Uterus (tissue), 4 donors: ENCODE measurements around the gene ROM1. TPM values are rescaled to one million over a fixed set of nuclear protein-coding genes. Genes with fewer than 3 reads are reported as not detected.
A peak's percentile ranks its signal among the peaks of the same experiment; 100 is the strongest.
"Not testable (repeated sequence)": the region's sequence is repeated elsewhere in the genome, so short reads cannot be mapped to it uniquely, and the experiment has no call there.

Experiments used
- DNase-seq, 2 donors: peaks; one replicate each; pipeline ENCODE4 v3.0.0-alpha.2; 2019 to 2020
- H3K27ac ChIP-seq, 2 donors: fragments of 200-600 bp; sonication (generic); 1 replicate in 1 of 2; 2 replicates in 1 of 2; pipeline ENCODE4 v1.5.1; 2016 to 2018
- H3K27me3 ChIP-seq, 2 donors: fragments of 200-600 bp; sonication (generic); one replicate each; pipeline ENCODE4 v1.5.1; 2018 to 2019; ENCODE audit warnings: control low read depth in 1 of 2
- H3K36me3 ChIP-seq, 2 donors: fragments of 200-600 bp; sonication (generic); one replicate each; pipeline ENCODE4 v1.5.1; 2019; ENCODE audit warnings: control low read depth in 1 of 2
- H3K4me1 ChIP-seq, 2 donors: fragments of 200-600 bp; sonication (generic); one replicate each; pipeline ENCODE4 v1.5.1; 2018 to 2019; ENCODE audit warnings: control low read depth in 1 of 2
- H3K4me3 ChIP-seq, 2 donors: fragments of 200-600 bp; sonication (generic); 1 replicate in 1 of 2; 2 replicates in 1 of 2; pipeline ENCODE4 v1.5.1; 2018 to 2019; ENCODE audit warnings: mild to moderate bottlenecking in 1 of 2
- H3K9me3 ChIP-seq, 2 donors: fragments of 200-600 bp; sonication (generic); one replicate each; pipeline ENCODE4 v1.5.1; 2019; ENCODE audit warnings: control low read depth in 1 of 2
- POLR2A ChIP-seq, 2 donors: fragments of 450-650 bp; IDR thresholded peaks; one replicate each; pipeline ENCODE4 v1.6.1; 2016; ENCODE audit warnings: antibody characterized with exemption in 2 of 2, mild to moderate bottlenecking in 1 of 2, moderate library complexity in 1 of 2
- intact Hi-C: fragments of 100-400 bp; cut with DNase I; formaldehyde crosslinking; loops from one replicate; pipeline ENCODE4 v1.15.1; 2023; ENCODE audit warnings: low total_unique reads
- total RNA-seq, 4 donors: library from RNA; depleted of rRNA in 3 of 4; stranded (reverse); fragments of >200 nt in 3 of 4; gene quantifications; one replicate each; pipeline versions ENCODE4 v1.1.0 to v1.2.4, GENCODE V29; 2014 to 2023
- TF ChIP-seq, protein P1 (sequence below), 4 experiments: fragments of 200-600 bp in 2 of 4; fragments of 450-650 bp in 2 of 4; sonication (generic) in 2 of 4; IDR thresholded peaks; one replicate each; pipeline ENCODE4 v1.5.1; 2016 to 2019; ENCODE audit warnings: antibody characterized with exemption in 4 of 4, mild to moderate bottlenecking in 2 of 4, moderate library complexity in 1 of 4
- donor health status: DM: yes; HTN: yes; CAD: no.

The ROM1 gene
- total RNA-seq, 4 donors from 2014 or later = 0.77 to 11.9 (median 5.3) TPM; not detected in 1

GRCh38 chr11:62615521-62615920 is 2.5 kb downstream of the ROM1 start:
- Histone ChIP-seq H3K9me3 (no peaks in the 10 kb centered on the region), H3K36me3 (no peaks in the 10 kb centered on the region), H3K27ac (no peak overlapping the region), H3K4me3 (no peak overlapping the region), H3K4me1 (peaks cover under 1 to 13% of the 10 kb centered on the region in 2 donors), H3K27me3 (no peaks in the 10 kb centered on the region)
- DNase-seq = no peak
- TF ChIP-seq, protein P1, sequence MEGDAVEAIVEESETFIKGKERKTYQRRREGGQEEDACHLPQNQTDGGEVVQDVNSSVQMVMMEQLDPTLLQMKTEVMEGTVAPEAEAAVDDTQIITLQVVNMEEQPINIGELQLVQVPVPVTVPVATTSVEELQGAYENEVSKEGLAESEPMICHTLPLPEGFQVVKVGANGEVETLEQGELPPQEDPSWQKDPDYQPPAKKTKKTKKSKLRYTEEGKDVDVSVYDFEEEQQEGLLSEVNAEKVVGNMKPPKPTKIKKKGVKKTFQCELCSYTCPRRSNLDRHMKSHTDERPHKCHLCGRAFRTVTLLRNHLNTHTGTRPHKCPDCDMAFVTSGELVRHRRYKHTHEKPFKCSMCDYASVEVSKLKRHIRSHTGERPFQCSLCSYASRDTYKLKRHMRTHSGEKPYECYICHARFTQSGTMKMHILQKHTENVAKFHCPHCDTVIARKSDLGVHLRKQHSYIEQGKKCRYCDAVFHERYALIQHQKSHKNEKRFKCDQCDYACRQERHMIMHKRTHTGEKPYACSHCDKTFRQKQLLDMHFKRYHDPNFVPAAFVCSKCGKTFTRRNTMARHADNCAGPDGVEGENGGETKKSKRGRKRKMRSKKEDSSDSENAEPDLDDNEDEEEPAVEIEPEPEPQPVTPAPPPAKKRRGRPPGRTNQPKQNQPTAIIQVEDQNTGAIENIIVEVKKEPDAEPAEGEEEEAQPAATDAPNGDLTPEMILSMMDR (IDR thresholded peaks at IDR 0.05) = no peak
- TF ChIP-seq POLR2A (IDR thresholded peaks at IDR 0.05) = no peak
- intact Hi-C loops = no loop called here

DNA sequence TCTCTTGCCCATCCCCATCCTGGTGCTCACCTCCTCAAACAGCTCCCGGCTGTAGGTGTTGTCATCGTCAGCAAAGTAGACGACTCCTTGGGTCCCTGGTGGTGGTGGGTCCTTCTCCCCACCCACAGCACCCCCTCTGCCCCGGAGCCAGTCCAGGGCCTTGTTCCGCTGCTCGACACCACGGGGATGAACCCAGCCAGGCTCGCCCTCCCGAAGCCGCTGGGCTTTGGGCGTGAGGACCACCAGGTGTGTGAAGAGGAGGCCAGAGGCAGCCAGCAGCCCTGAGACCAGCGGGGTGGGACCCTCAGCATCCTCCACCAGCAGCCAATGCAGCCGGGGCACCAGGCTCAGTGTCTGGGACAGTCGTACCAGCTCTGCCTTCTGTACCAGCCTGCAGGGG is 3.9 kb downstream of the ROM1 start:
- H3K4me1 ChIP-seq, H3K27me3 ChIP-seq, H3K27ac ChIP-seq, intact Hi-C loops, H3K9me3 ChIP-seq, H3K36me3 ChIP-seq, H3K4me3 ChIP-seq, DNase-seq: not testable (repeated sequence)

- DNase-seq = no peak
- no peaks in the 10 kb centered on the region for H3K27me3 ChIP-seq
- intact Hi-C loops = no loop called here
- H3K4me1 ChIP-seq = peaks cover 5 to 6% of the 10 kb centered on the region in 2 donors
- no peaks in the 10 kb centered on the region for H3K36me3 ChIP-seq
- TF ChIP-seq POLR2A (IDR thresholded peaks at IDR 0.05) = no peak
- TF ChIP-seq, protein P1 (IDR thresholded peaks at IDR 0.05) = no peak
- peak overlapping the region; percentile 68 to 85 for H3K27ac ChIP-seq
- H3K9me3 ChIP-seq = no peaks in the 10 kb centered on the region
- peak overlapping the region; percentile 61 to 77 for H3K4me3 ChIP-seq
These were observed 8.0 kb downstream of the ROM1 start for GRCh38 chr11:62621027-62621566.

- H3K36me3 ChIP-seq = no peaks in the 10 kb centered on the region
- H3K9me3 ChIP-seq = no peaks in the 10 kb centered on the region
- peaks cover 5 to 6% of the 10 kb centered on the region in 2 donors for H3K4me1 ChIP-seq
- peak within 1 kb of the TSS; percentile 61 to 77 for H3K4me3 ChIP-seq
- H3K27ac ChIP-seq = peak within 1 kb of the TSS; percentile 68 to 85
- TF ChIP-seq POLR2A (IDR thresholded peaks at IDR 0.05) = peak; percentile 79 to 93
- TF ChIP-seq, protein P1 (IDR thresholded peaks at IDR 0.05) = peak in 2 of 4 experiments; percentile 36 to 52
- no peaks in the 10 kb centered on the region for H3K27me3 ChIP-seq
- peak; percentile 98 to 99 for DNase-seq
- intact Hi-C loops = no loop called here
These were observed 8.8 kb downstream of the ROM1 start, which contains the start of gene B3GAT3 for GRCh38 chr11:62621567-62622470. Gene B3GAT3 (minus strand): TSS chr11:62621986. CDS start chr11:62621947, 39 bp downstream.

- Histone ChIP-seq H3K36me3 (no peaks in the 10 kb centered on the region), H3K9me3 (no peaks in the 10 kb centered on the region), H3K27ac (peak overlapping the region; percentile 68 to 85), H3K4me3 (no peak overlapping the region), H3K27me3 (no peaks in the 10 kb centered on the region), H3K4me1 (peaks cover 5 to 6% of the 10 kb centered on the region in 2 donors)
- TF ChIP-seq, protein P1 (IDR thresholded peaks at IDR 0.05) = no peak
- no peak for TF ChIP-seq POLR2A (IDR thresholded peaks at IDR 0.05)
- no peak for DNase-seq
- intact Hi-C loops = no loop called here
These were observed 9.5 kb downstream of the ROM1 start for GRCh38 chr11:62622476-62623089.
